ENCODE data around the gene NLK.
"Not testable (repeated sequence)": the region's sequence is repeated elsewhere in the genome, so short reads cannot be mapped to it uniquely, and the experiment has no call there.

NLK gene

GRCh38 chr17:28236033-28236653 lies 193.7 kb downstream of the NLK start:
- DNase-seq, result not testable (repeated sequence)

- not testable (repeated sequence) for DNase-seq
Observed at GRCh38 chr17:28238547-28239270, 196.2 kb downstream of the NLK start.

GRCh38 chr17:28239271-28239624 lies 196.8 kb downstream of the NLK start:
- no peak for DNase-seq

GRCh38 chr17:28240688-28241340 lies 198.3 kb downstream of the NLK start:
- DNase-seq, result no peak

GRCh38 chr17:28242791-28243190 lies 200.3 kb downstream of the NLK start:
- no peak for DNase-seq

- not testable (repeated sequence) for DNase-seq
Observed at GRCh38 chr17:28243268-28243667, 200.8 kb downstream of the NLK start.

GRCh38 chr17:28244446-28244845 lies 202.0 kb downstream of the NLK start:
- DNase-seq, result no peak
